IPS-11a (cell line): Measurements from ENCODE around the gene CCDC110.

Experiments
- H3K4me3 ChIP-seq: one replicate; pipeline ENCODE4 v1.5.1; 2013; ENCODE audit warnings: low read depth, low read length, control low read depth

Gene CCDC110

GRCh38 chr4:185473247-185473646 is 1.7 kb upstream of the CCDC110 start:
- H3K4me3 ChIP-seq = no peak overlapping the region

GRCh38 chr4:185472103-185472542 is 590 bp upstream of the CCDC110 start:
- H3K4me3 ChIP-seq = peak overlapping the region; percentile 61

GRCh38 chr4:185470501-185471195 is 885 bp downstream of the CCDC110 start:
- H3K4me3 ChIP-seq = peak overlapping the region; percentile 73

DNA sequence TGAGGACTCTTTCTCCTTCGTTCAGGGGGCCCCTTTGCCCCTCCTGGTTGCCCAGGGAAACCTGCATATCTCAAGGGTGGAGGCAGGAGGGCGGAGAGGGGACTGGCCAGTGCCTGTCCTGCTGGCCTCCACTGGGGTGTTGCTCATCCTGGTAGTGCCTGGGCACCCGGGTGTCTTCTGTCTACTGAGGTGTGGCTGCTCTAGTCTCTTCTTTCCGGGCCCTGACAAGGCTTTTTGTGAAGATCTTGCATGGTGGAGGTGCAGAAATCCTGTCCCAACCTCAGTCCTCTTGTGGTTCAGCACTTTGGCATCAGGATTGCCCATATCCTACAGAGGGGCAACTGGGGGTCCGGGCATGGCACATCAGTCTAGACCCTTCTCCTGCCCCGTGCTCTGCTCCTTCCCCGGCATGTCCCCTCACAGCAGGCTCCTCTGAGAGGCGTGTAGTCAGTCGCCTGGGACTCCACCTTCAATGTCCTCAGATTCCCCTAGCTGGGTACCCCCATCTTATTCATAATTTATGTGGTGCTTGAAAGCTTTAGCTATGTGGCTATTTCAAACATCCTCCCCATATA is 1.9 kb downstream of the CCDC110 start:
- H3K4me3 ChIP-seq = no peak overlapping the region

GRCh38 chr4:185468999-185469398 is 2.5 kb downstream of the CCDC110 start:
- H3K4me3 ChIP-seq = no peak overlapping the region

GRCh38 chr4:185467991-185468390 is 3.5 kb downstream of the CCDC110 start:
- H3K4me3 ChIP-seq = no peak overlapping the region

DNA sequence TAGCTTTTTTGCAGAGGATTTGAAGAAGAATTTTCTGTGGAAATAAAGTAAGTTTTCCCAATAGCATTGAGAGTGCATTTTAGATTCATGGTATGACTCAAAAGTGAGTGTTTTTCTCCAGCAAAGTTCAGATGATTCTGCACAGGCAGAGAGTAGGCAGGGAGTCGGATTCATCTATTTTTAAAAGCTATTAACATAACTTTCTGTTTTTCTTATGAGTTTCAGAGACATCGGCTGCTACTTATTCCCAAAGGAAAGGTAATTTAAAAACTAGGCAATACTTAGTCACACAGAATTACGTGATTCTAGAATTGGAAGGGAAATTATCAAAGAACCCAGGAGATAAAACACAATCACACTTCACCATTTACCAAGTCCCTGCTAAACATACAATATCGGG is 4.4 kb downstream of the CCDC110 start:
- no peak overlapping the region for H3K4me3 ChIP-seq

DNA sequence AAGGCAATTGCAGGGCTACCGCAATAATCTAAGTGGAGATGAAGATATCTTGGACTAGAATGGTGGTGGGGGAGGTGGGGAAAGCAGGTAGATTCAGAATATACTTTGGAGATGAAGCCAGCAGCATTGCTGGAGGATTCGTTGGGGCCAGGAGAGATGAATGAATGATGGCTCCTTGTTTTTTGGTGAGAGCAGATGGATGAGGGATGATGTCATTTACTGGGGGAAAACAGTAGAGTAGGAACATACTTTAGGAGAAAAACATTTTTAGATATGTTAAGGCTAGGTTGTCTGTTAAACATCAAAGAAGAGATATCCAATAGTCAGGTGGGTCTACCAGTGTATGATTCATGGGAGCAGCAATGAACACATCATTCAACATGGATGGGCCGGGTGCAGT is 5.8 kb downstream of the CCDC110 start:
- no peak overlapping the region for H3K4me3 ChIP-seq

- no peak overlapping the region for H3K4me3 ChIP-seq
Observed at GRCh38 chr4:185464887-185465286, 6.6 kb downstream of the CCDC110 start.

DNA sequence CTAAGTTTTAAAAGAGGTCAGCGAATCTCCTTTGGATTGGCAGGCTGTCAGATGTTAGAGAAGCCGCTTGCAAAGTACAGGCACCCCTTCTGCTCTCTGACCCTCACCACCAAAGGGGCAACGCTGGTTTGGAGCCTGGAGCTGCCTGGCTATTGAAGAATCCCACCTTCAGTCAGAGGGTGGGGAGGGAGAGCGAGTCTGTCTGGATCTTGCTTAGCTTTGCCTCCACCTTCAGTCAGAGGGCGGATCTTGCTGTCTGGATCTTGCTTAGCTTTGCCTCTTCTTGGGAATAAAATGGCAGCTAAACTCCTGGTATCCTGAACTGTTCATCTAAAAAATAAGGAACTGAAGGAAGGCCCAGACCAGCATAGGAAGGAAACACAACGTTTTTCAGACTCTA is 7.3 kb downstream of the CCDC110 start:
- H3K4me3 ChIP-seq = no peak overlapping the region

DNA sequence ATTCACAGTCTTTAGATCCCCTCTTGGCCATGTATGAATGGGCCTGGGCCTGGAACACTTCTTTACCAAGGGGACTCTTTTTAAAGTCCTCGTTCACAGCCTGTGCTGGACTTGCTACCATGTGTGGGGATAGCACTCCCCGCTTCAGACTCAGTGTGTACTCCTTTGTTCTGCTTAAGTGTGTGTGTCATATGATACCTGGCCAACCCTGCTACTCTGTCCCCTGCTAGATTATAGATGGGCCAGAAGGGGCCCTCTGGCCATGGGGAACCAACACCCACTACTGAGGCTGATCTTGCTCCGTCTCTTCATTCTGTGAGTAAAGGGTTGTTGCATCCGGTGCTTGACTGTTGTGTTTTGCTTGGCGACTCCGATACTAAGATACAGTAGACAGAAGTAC is 8.0 kb downstream of the CCDC110 start:
- H3K4me3 ChIP-seq = no peak overlapping the region

DNA sequence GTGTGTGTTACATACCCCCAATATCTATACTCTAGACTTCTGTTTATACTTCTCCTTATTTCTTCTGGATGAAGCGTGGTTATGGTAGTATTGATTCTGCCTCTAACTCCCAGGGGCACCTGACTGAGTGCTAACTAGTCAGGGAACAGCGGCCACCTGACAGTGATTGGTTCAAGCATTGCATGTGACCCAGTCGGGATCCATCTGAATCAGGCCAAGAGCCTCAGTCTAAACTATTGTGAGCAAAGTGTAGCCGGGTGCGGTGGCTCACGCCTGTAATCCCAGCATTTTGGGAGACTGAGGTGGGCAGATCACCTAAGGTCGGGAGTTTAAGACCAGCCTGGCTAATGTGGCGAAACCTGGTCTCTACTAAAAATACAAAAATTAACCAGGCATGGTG is 10.0 kb downstream of the CCDC110 start:
- no peak overlapping the region for H3K4me3 ChIP-seq

DNA sequence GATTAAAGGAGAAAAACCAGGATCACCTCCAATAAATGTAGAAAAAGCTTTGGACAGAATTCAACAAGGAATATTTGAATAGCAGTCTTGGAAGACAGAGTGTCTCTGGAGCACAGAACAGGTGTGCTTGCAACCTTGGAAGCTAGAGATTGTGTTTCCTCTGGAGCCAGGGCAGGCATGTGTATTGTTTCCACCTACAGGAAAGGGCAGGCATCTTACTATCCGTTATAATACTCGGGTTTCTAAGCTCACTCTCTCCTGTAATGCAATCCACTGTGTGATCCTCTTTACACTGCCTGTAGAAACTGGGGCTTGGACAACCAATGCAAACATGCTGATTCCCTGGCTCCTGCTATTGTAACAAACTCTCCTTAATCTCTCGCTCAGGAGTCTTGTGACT is 14.4 kb downstream of the CCDC110 start:
- H3K4me3 ChIP-seq = no peak overlapping the region

DNA sequence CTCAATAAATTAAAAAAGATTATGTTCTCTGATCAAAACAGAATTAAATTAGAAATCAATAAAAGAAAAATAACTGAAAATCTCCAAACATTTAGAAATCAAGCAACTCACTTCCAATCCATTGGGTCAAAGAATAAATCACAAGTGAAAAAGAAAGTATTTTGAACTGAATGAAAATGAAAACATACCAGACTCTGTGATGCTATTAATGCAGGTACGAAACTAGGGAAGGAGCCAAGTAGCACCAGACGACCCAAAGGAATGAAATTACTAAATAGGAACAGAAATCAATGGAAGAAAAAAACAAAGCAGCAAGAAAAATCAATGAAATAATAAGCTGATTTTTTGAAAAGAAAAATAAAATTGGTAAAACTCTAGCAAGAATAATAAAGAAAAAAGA is 15.4 kb downstream of the CCDC110 start:
- H3K4me3 ChIP-seq = no peak overlapping the region

DNA sequence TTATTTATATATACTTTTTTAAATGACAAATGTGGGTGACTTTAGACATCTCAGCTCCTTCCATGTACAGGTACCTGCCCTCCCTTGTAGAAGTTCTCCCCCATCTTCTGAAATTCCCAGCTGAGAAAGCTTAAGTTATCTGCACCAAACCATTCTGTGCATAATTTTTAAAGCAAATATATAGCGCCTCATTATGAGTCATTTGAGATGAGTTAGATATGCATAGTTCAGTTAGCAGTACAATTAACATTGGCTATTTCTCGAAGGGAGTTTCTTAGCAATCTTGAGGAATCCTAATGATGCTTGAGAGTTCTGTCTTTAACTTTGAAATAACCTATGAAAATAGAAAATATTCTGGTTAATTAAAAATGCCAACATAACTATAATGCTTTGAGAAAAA is 26.3 kb downstream of the CCDC110 start:
- H3K4me3 ChIP-seq = no peak overlapping the region

- H3K4me3 ChIP-seq = no peak overlapping the region
Observed at GRCh38 chr4:185441479-185441878, 30.1 kb downstream of the CCDC110 start.

DNA sequence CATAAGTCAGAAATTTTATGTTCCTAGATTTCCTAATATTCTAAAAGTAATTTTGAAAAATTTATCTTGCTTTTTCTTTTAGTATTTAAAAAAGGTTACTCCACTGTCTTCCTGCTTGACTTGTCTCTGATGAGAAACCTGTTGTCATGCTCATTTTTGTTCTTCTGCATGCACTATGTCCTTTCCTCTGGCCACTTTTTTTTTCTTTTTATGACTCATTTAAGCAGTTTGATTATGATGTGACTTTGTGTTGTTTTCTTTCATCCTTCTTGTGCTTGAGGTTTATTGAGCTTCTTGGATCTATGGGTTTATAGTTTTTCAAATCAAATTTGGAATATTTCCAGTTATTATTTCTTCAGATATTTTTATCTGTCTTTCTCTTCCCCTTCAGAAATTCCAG is 33.7 kb downstream of the CCDC110 start:
- no peak overlapping the region for H3K4me3 ChIP-seq

GRCh38 chr4:185435466-185435865 is 36.1 kb downstream of the CCDC110 start:
- H3K4me3 ChIP-seq = no peak overlapping the region

DNA sequence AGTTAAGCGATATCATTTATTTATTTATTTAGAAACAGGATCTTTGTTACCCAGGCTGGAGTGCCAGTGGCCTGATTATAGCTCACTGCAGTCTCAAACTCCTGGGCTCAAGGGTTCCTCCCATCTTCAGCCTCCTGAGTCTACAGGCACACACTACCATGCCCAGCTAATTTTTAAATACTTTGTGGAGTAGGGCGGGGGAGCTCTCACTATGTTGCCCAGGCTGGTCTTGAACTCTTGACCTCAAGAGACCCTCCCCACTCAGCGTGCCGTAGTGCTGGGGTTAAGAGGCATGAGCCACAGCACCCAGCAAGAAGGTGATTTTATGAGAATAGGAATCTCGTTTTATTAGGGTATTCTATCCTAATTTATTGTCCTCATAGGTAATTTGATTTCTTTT is 41.9 kb downstream of the CCDC110 start:
- no peak overlapping the region for H3K4me3 ChIP-seq

GRCh38 chr4:185426960-185427688 is 44.4 kb downstream of the CCDC110 start:
- H3K4me3 ChIP-seq = no peak overlapping the region

- peak within 1 kb of the TSS; percentile 92 for H3K4me3 ChIP-seq
Observed at GRCh38 chr4:185425647-185426352, 45.7 kb downstream of the CCDC110 start, which contains the start of gene UFSP2. Gene UFSP2, minus strand, starts transcription at chr4:185425964. Its CDS starts 96 bp downstream, at chr4:185425868.
